Measurements from ENCODE around the gene NBR1.
A peak's percentile ranks its signal among the peaks of the same experiment; 100 is the strongest.
"Not testable (repeated sequence)": the region's sequence is repeated elsewhere in the genome, so short reads cannot be mapped to it uniquely, and the experiment has no call there.

NBR1 gene

DNA sequence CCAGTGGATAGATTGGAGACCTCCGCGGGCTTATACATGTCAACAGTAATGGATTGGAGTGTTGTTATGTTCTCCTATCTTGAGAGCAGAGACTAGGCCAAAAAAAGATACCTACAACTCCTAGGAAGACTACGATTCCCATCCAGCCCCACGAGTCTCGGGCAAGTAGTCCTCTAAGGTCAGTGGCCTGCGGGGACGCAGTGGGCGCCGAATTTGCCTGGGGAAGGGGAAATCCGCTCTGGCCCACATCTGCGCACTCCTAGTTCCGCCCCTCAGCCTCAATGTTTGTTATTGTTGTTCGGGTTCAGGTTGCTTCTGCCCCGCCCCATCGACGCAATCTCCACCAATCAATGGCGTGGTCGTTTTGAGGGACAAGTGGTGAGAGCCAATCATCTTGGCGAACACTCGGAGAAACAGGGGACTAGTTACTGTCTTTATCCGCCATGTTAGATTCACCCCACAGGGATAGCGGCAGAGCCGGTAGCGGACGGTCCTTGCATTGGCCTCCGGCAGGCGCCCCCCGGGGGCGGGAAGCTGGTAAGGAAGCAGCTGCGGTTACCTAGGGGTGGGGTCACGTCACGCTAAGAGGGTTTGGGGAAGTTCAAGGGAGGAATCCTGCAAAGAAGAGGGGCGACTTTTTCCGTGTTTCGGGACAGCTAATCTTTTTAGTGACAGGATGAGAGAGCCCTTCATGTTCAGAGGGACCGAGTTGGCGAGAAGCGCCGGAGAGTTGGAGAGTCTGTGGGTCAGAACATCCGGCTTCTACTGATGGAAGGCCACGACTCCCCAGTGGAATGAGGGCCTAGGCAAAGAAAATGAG, at the start of gene NBR1:
TSS of gene NBR1 (plus strand) at position 449 of the 820 bp plus-strand sequence. CDS start 4,586 bp downstream, outside the sequence.
- peak; percentile 97 for DNase-seq

GRCh38 chr17:43125133-43125966, 45.7 kb upstream of the NBR1 start, which contains the start of gene BRCA1:
TSS of gene BRCA1 (minus strand) at chr17:43125364. CDS start at chr17:43124096, 1,268 bp downstream.
- DNase-seq, result peak; percentile 100

- DNase-seq, result no peak
These were observed 44.8 kb upstream of the NBR1 start for GRCh38 chr17:43125967-43126910.

DNA sequence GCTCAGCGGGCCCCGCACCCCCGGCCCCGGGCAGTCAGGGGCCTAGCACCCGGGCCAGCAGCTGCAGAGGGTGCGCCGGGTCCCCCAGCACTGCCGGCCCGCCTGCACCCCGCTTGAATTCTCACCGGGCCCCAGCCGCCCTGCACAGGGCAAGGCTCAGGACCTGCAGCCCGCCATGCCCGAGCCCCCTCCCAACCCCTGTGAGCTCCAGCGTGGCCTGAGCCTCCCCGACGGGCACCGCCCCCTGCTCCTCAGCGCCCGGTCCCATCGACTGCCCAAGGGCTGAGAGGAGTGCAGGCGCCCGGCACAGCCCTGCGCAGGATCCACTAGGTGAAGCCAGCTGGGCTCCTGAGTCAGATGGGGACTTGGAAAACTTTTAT, 44.1 kb upstream of the NBR1 start:
- no peak for DNase-seq

- not testable (repeated sequence) for DNase-seq
These were observed 43.6 kb upstream of the NBR1 start for GRCh38 chr17:43127333-43127876.

DNA sequence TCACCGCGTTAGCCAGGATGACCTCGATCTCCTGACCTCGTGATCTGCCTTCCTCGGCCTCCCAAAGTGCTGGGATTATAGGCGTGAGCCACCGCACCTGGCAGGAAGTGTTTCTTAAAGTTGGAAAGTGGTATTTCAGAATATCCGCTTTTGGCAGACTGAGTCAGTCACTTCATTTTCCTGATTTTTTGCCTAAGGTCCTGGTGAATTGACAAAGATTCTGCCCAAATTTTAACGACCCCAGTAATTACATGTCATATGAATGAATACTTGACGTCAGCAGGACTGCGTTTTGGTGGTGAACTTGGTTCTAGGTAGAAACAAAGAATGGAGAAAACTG, 41.4 kb upstream of the NBR1 start:
- DNase-seq, result no peak

DNA sequence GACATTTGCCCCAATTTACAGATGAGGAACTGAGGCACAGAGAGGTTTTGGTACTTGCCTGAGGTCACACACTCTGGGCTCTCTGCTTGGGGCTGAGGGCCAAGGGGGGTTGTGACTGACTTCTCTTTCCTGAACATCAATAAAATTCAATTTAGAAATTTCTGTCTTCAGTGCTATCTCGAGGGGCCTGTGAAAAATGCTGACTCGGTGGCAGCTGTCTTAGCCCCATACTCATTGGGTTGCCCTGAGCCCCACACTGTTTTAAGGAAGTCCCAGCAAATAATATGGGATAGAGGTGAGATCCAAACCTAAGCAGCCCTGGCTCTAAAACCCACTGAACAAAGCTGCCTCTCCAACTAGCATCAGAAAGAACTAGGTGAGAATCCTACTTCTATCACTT, 38.9 kb upstream of the NBR1 start:
- DNase-seq, result no peak

DNA sequence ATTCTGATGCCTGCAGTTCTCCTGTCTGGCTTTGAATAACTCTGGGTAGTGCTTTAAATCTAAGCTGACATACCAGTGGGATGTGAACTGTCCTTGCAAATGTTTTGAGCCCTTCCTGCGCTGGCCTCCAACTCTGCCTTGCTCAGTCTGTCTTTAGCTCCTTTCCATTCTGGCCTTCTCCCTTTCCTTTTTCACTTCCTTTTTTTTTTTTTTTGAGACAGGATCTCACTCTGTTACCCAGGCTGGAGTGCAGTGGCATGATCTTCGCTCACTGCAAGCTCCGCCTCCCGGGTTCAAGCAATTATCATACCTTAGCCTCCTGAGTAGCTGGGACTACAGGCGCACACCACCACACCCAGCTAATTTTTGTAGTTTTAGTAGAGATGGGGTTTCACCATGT, 37.6 kb upstream of the NBR1 start:
- not testable (repeated sequence) for DNase-seq

GRCh38 chr17:43134774-43135453, 36.1 kb upstream of the NBR1 start:
- DNase-seq, result no peak

DNA sequence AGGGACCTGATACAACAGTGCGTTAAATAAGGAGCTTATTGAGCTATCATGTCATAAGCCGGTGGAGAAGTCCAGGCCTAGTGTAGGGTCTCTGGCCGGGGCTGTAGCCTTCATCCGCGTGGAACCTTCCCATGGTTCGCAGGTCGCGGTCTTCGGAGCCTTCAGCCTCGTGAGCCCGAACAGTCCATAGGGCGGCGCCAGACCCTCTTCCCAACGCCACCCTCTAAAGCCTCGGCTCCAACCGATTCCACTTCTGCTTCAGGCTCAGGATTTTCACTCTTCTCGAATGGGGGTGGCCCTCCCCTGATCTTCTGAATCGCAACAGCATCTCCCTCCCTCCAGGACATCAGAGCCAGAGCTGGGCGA, 35.6 kb upstream of the NBR1 start:
- DNase-seq, result no peak

DNA sequence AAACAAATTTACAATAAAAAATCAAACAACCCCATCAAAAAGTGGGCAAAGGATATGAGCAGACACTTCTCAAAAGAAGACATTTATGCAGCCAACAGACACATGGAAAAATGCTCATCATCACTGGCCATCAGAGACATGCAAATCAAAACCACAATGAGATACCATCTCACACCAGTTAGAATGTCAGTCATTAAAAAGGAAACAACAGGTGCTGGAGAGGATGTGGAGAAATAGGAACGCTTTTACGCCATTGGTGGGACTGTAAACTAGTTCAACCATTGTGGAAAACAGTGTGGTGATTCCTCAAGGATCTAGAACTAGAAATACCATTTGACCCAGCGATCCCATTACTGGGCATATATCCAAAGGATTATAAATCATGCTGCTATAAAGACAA, 34.4 kb upstream of the NBR1 start:
- not testable (repeated sequence) for DNase-seq

GRCh38 chr17:43138531-43138930, 32.5 kb upstream of the NBR1 start:
- not testable (repeated sequence) for DNase-seq

DNA sequence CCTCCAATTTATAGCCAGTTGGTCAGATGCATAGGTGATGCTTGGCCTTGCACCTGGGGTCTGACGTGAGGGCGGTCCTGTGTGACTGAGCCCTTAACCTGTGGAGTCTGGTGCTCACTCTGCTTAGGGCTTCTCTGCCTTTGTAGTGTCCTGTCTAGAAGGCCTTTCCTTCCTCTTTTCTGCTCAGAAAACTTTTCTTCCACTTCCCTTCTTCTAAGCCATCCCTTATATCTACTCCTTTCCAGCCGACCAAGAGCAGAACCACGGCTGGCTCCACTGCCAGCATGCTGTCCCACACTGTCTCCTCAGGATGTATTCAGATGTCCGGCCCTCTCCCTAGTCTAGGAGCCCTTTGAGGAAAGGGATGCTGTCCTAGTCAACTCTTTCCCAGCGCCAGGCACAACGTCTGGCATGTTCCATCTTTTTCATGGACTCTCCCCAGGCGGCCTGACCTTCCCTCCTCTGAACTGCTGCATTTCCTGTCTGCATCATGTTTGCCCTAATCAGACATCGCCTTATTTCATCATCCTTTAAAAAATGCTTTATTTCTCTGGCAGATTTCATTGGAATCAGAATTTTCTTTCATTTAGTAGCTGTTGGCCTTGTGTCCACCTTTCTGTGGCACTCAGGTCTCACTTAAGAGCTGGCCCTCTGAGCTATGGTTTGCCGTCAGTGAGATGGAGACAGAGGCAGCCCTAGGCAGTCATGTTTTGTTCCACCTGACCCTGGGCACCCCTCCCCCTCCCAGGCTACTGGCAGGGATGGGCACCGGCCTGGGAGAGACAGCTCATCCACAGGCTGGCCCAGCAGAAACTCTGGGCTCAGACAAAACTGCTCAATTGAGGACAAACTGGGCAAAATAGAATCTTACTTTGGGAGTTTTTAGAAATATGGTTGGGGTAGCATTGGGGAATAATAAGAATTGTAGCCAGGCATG, 30.4 kb upstream of the NBR1 start:
- no peak for DNase-seq

- no peak for DNase-seq
These were observed 28.9 kb upstream of the NBR1 start for GRCh38 chr17:43142153-43142552.

DNA sequence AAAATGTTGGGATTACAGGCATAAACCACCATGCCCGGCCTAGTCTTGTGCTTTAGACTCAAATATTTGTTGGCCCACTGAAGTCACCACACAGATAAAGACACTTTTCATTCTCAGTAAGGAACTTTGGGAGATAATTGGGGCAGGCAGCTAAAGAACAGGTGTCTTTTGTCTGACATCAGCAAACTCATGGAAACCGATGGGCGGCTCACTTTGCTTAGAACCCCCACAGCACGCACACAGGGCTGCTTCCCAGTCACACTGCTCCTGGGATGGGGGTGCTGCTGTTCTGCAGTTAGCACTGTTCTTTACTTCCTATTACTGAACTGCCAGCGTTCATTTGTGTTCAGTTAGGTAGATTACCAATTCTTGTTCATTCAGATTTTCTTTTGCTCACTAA, 27.8 kb upstream of the NBR1 start:
- DNase-seq, result no peak

GRCh38 chr17:43146649-43147048, 24.4 kb upstream of the NBR1 start:
- no peak for DNase-seq

DNA sequence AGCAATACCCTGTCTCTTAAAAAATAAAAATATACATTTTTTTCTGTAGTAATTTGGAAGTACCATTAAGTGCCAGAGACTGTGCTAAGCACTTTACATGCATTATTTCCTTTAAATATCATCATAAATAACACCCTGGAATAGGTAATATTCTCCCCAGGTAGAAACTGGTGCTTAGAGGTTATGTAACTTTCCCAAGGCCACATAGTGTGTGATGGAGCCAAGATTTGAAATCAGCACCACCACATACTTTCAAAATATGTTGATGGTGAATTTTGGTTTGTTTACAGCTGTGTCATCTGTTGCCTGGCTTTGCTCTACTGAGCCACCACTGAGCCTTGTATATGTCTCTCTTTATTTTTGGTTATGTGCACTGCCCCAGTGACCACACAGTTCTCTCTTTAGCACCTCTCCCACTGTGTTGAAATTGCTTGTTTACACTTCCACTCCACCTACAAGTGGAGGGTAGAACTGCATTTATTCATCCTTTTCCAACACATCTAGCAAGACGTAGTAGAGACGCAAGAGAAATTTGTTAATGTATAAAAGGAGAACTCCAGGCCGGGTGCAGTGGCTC, 19.0 kb upstream of the NBR1 start:
- no peak for DNase-seq

- DNase-seq, result not testable (repeated sequence)
These were observed 17.7 kb upstream of the NBR1 start for GRCh38 chr17:43153197-43153835.

DNA sequence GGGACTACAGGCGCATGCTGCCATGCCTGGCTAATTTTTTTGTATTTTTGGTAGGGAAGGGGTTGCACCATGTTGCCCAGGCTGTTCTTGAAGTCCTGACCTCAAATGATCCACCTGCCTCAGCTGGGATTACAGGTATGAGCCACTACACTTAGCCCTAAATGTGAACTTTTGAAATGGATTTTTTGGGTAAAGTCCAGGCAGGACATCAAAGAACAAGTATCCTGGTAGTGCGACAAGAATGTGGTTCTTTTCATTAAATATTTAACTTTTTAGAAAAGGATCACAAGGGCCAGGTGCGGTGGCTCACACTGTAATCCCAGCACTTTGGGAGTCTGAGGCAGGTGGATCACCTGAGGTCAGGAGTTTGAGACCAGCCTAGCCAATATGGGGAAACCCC, 15.3 kb upstream of the NBR1 start:
- DNase-seq, result no peak

DNA sequence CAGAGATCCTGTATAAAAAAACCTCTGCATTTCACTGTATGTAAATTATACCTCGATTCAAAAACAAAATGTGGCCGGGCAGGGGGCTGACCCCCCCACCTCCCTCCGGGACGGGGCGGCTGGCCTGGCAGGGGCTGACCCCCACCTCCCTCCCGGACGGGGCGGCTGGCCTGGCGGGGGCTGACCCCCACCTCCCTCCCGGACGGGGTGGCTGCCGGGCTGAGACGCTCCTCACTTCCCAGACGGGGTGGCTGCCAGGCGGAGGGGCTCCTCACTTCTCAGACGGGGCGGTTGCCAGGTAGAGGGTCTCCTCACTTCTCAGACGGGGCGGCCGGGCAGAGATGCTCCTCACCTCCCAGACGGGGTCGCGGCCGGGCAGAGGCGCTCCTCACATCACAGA, 11.8 kb upstream of the NBR1 start:
- not testable (repeated sequence) for DNase-seq
